K562 (cell line): Measurements from ENCODE around the gene TRMT112. TPM values are rescaled to one million over a fixed set of nuclear protein-coding genes. Genes with fewer than 3 reads are reported as not detected.

Experiments used
- ASH1L ChIP-seq: fragments of 450-650 bp; IDR thresholded peaks from 2 replicates; pipeline ENCODE4 v1.6.1; 2018; ENCODE audit warnings: borderline replicate concordance, mild to moderate bottlenecking, low read depth; ENCODE audit not compliant: partially characterized antibody
- CREB3 ChIP-seq: fragments of 450-650 bp; conservative IDR thresholded peaks from 2 replicates; pipeline ENCODE4 v1.6.1; 2016; ENCODE audit warnings: missing genetic modification characterization, low read depth, mild to moderate bottlenecking, missing compliant biosample characterization, moderate library complexity
- CREB5 ChIP-seq: fragments of 250-450 bp; sonication (Bioruptor Pico); IDR thresholded peaks from 2 replicates; pipeline ENCODE4 v1.5.0; 2020; ENCODE audit warnings: mild to moderate bottlenecking
- GABPA ChIP-seq: fragments of 200-800 bp; sonication (Bioruptor generic); conservative IDR thresholded peaks from 2 replicates; pipeline ENCODE4 v1.6.1; 2016; ENCODE audit warnings: low read depth, missing genetic modification characterization, missing compliant biosample characterization
- GABPB1 ChIP-seq: sonication (generic); formaldehyde crosslinking; IDR thresholded peaks from 2 replicates; pipeline ENCODE4 v1.8.0; 2022; ENCODE audit warnings: mild to moderate bottlenecking, missing genetic modification reagents
- HNRNPH1 ChIP-seq: fragments of 200-400 bp; formaldehyde crosslinking; optimal IDR thresholded peaks from 2 replicates; pipeline ENCODE3; 2017; ENCODE audit warnings: low read depth, mild to moderate bottlenecking, low read length, moderate library complexity
- KLF16 ChIP-seq: IDR thresholded peaks from 2 replicates; pipeline ENCODE4 v1.6.1; 2016; ENCODE audit warnings: antibody characterized with exemption
- L3MBTL2 ChIP-seq: fragments of 450-650 bp; IDR thresholded peaks from 2 replicates; pipeline ENCODE4 v1.6.1; 2016; ENCODE audit warnings: mild to moderate bottlenecking, moderate library complexity
- MTA1 ChIP-seq: fragments of 450-650 bp; IDR thresholded peaks from 2 replicates; pipeline ENCODE4 v1.6.1; 2017; ENCODE audit warnings: borderline replicate concordance
- NCOA1 ChIP-seq: fragments of 450-650 bp; IDR thresholded peaks from 2 replicates; pipeline ENCODE4 v1.6.1; 2016; ENCODE audit warnings: low read depth
- POLR3A ChIP-seq: IDR thresholded peaks from 2 replicates; pipeline ENCODE4 v1.6.1; 2011; ENCODE audit warnings: borderline replicate concordance, mild to moderate bottlenecking, moderate library complexity; ENCODE audit not compliant: insufficient read length, insufficient read depth; ENCODE audit errors: extremely low read depth
- PPARD ChIP-seq: fragments of 250-450 bp; sonication (Bioruptor Pico); IDR thresholded peaks from 2 replicates; pipeline ENCODE4 v1.8.0; 2022; ENCODE audit warnings: inconsistent platforms, mild to moderate bottlenecking, moderate library complexity
- SETDB1 ChIP-seq: IDR thresholded peaks from one replicate; pipeline ENCODE4 v1.6.1; 2012; ENCODE audit warnings: low read length, control low read depth, inconsistent platforms
- VEZF1 ChIP-seq: fragments of 200-800 bp; sonication (Bioruptor generic); IDR thresholded peaks from 2 replicates; pipeline ENCODE4 v1.6.1; 2017; ENCODE audit warnings: missing genetic modification characterization, missing compliant biosample characterization
- ZC3H11A ChIP-seq: IDR thresholded peaks from 2 replicates; pipeline ENCODE4 v1.6.1; 2012; ENCODE audit warnings: low read depth, low read length, improper control_type of control experiment
- ZNF12 ChIP-seq: sonication (generic); formaldehyde crosslinking; IDR thresholded peaks from 2 replicates; pipeline ENCODE4 v1.4.0; 2020; ENCODE audit warnings: mild to moderate bottlenecking, missing genetic modification reagents
- ZNF175 ChIP-seq: fragments of 200-800 bp; sonication (Bioruptor generic); IDR thresholded peaks from 2 replicates; pipeline ENCODE4 v1.6.1; 2016; ENCODE audit warnings: low read depth, mild to moderate bottlenecking, missing genetic modification characterization, missing compliant biosample characterization
- ZNF232 ChIP-seq: sonication (generic); formaldehyde crosslinking; IDR thresholded peaks from 2 replicates; pipeline ENCODE4 v1.8.0; 2022; ENCODE audit warnings: mild to moderate bottlenecking, missing genetic modification reagents
- polyA plus RNA-seq, 8 experiments: library from polyadenylated mRNA; depleted of rRNA in 4 of 8; stranded (reverse) in 5 of 8; unstranded in 3 of 8; fragments of >200 nt; fragmentation: Nextera tagmentation in 2 of 8; fragmentation: Illumina TruSeq in 1 of 8; extraction: Ambion mirVana in 2 of 8; extraction: Trizol in 1 of 8; gene quantifications; 2 replicates each; pipeline versions ENCODE4 v1.2.1 to v1.2.3, GENCODE V29; 2011 to 2014; ENCODE audit warnings: inconsistent platforms in 1 of 8, missing spikeins in 1 of 8
- total RNA-seq, 7 experiments: library from RNA; depleted of rRNA in 6 of 7; stranded (reverse); fragments of >200 nt in 6 of 7; fragmentation: Illumina TruSeq in 2 of 7; extraction: Trizol in 2 of 7; gene quantifications; 2 replicates each; pipeline versions ENCODE4 v1.2.1 to v1.2.3, GENCODE V29; 2011 to 2021; ENCODE audit warnings: low replicate concordance in 1 of 7
- TF ChIP-seq, protein P1 (sequence below): IDR thresholded peaks from 3 replicates; pipeline ENCODE4 v1.6.1; 2011; ENCODE audit warnings: borderline replicate concordance, mild to moderate bottlenecking; ENCODE audit not compliant: insufficient read length, insufficient read depth
- TF ChIP-seq, protein P2 (sequence below): fragments of 250-450 bp; sonication (Bioruptor Pico); IDR thresholded peaks from 2 replicates; pipeline ENCODE4 v1.4.0; 2020; ENCODE audit warnings: mild to moderate bottlenecking, moderate library complexity

TRMT112 gene
- total and polyA plus RNA-seq, 9 of the 15 experiments (the other 6 are each of a cell fraction or from before 2014, with no cell fraction given), result 162 to 444 (median 300) TPM

GRCh38 chr11:64357904-64358535 lies 40.7 kb upstream of the TRMT112 start (continued):
- TF ChIP-seq, protein P1, sequence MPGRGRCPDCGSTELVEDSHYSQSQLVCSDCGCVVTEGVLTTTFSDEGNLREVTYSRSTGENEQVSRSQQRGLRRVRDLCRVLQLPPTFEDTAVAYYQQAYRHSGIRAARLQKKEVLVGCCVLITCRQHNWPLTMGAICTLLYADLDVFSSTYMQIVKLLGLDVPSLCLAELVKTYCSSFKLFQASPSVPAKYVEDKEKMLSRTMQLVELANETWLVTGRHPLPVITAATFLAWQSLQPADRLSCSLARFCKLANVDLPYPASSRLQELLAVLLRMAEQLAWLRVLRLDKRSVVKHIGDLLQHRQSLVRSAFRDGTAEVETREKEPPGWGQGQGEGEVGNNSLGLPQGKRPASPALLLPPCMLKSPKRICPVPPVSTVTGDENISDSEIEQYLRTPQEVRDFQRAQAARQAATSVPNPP, result no peak
- TF ChIP-seq, protein P2, sequence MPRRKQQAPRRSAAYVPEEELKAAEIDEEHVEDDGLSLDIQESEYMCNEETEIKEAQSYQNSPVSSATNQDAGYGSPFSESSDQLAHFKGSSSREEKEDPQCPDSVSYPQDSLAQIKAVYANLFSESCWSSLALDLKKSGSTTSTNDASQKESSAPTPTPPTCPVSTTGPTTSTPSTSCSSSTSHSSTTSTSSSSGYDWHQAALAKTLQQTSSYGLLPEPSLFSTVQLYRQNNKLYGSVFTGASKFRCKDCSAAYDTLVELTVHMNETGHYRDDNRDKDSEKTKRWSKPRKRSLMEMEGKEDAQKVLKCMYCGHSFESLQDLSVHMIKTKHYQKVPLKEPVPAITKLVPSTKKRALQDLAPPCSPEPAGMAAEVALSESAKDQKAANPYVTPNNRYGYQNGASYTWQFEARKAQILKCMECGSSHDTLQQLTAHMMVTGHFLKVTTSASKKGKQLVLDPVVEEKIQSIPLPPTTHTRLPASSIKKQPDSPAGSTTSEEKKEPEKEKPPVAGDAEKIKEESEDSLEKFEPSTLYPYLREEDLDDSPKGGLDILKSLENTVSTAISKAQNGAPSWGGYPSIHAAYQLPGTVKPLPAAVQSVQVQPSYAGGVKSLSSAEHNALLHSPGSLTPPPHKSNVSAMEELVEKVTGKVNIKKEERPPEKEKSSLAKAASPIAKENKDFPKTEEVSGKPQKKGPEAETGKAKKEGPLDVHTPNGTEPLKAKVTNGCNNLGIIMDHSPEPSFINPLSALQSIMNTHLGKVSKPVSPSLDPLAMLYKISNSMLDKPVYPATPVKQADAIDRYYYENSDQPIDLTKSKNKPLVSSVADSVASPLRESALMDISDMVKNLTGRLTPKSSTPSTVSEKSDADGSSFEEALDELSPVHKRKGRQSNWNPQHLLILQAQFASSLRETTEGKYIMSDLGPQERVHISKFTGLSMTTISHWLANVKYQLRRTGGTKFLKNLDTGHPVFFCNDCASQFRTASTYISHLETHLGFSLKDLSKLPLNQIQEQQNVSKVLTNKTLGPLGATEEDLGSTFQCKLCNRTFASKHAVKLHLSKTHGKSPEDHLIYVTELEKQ (CRISPR knock-in tag), result no peak
- peak; percentile 60 for TF ChIP-seq VEZF1 (CRISPR knock-in tag)
- no peak for TF ChIP-seq CREB3 (tag)
- 0 out of 2 replicates have a peak, but pooled peaks have one; percentile 43 for TF ChIP-seq ZNF175 (CRISPR knock-in tag)
- no peak for TF ChIP-seq ZC3H11A
- peak; percentile 15; the same call in 1 of the 2 replicates for TF ChIP-seq GABPA (tag)
- TF ChIP-seq ZNF232 (CRISPR knock-in tag), result no peak
- no peak for TF ChIP-seq PPARD (CRISPR knock-in tag)
- TF ChIP-seq GABPB1 (CRISPR knock-in tag), result no peak
- TF ChIP-seq SETDB1, result no peak
- 0 out of 2 replicates have a peak, but pooled peaks have one; percentile 25 for TF ChIP-seq ZNF12 (CRISPR knock-in tag)
- no peak for TF ChIP-seq POLR3A
- TF ChIP-seq ASH1L, result no peak
- no peak for TF ChIP-seq KLF16
- no peak for TF ChIP-seq CREB5 (CRISPR knock-in tag)
- TF ChIP-seq MTA1, result 0 out of 2 replicates have a peak, but pooled peaks have one; percentile 32
- TF ChIP-seq HNRNPH1, result no peak
- TF ChIP-seq L3MBTL2, result no peak
- no peak for TF ChIP-seq NCOA1
